Vagina (tissue), 2 donors: ENCODE results near the gene KIF4B. TPM values are rescaled to one million over a fixed set of nuclear protein-coding genes. Genes with fewer than 3 reads are reported as not detected.

Source experiments
- DNase-seq, 2 donors: peaks; one replicate each; pipeline ENCODE4 v3.0.0-alpha.2; 2017; ENCODE audit errors: extremely low spot score in 2 of 2
- H3K27ac ChIP-seq: fragments of 200-600 bp; sonication (generic); one replicate; pipeline ENCODE4 v1.5.1; 2019
- H3K27me3 ChIP-seq: fragments of 200-600 bp; sonication (generic); one replicate; pipeline ENCODE4 v1.5.1; 2019
- H3K36me3 ChIP-seq, 2 donors: fragments of 200-600 bp; sonication (generic); one replicate each; pipeline ENCODE4 v1.5.1; 2017 to 2019
- H3K4me1 ChIP-seq: fragments of 200-600 bp; sonication (generic); one replicate; pipeline ENCODE4 v1.5.1; 2019
- H3K4me3 ChIP-seq, 2 donors: fragments of 200-600 bp; sonication (generic); 1 replicate in 1 of 2; 2 replicates in 1 of 2; pipeline ENCODE4 v1.5.1; 2016 to 2019
- H3K9me3 ChIP-seq: fragments of 200-600 bp; sonication (generic); one replicate; pipeline ENCODE4 v1.5.1; 2019
- CTCF ChIP-seq, 3 experiments: fragments of 450-650 bp in 2 of 3; fragments of 200-600 bp in 1 of 3; sonication (generic) in 1 of 3; IDR thresholded peaks; one replicate each; pipeline ENCODE4 v1.5.1; 2017 to 2019; ENCODE audit warnings: antibody characterized with exemption in 3 of 3, mild to moderate bottlenecking in 2 of 3, moderate library complexity in 2 of 3
- POLR2A ChIP-seq, 2 donors: fragments of 450-650 bp; IDR thresholded peaks; one replicate each; pipeline ENCODE4 v1.6.1; 2017; ENCODE audit warnings: antibody characterized with exemption in 2 of 2, mild to moderate bottlenecking in 2 of 2, moderate library complexity in 2 of 2
- POLR2AphosphoS5 ChIP-seq, 2 donors: sonication (generic); formaldehyde crosslinking; IDR thresholded peaks; one replicate each; pipeline ENCODE4 v1.9.0; 2017; ENCODE audit warnings: antibody characterized with exemption in 2 of 2, mild to moderate bottlenecking in 2 of 2, low read depth in 1 of 2; ENCODE audit not compliant: insufficient read depth in 1 of 2
- intact Hi-C: fragments of 100-400 bp; cut with DNase I; formaldehyde crosslinking; loops from one replicate; pipeline ENCODE4 v1.15.1; 2023
- total RNA-seq: library from RNA; depleted of rRNA; stranded (reverse); fragments of >200 nt; gene quantifications from one replicate; pipeline ENCODE4 v1.2.3, GENCODE V29; 2016

KIF4B gene
- not detected for total RNA-seq

- no peak for DNase-seq
- TF ChIP-seq POLR2AphosphoS5 (IDR thresholded peaks at IDR 0.05; ENCODE audit: insufficient read depth in 1 of 2, low read depth in 1 of 2) (no peak), CTCF (IDR thresholded peaks at IDR 0.05) (no peak), POLR2A (IDR thresholded peaks at IDR 0.05) (no peak)
- no peaks in the 10 kb centered on the region for H3K27me3 ChIP-seq
- intact Hi-C loops = no loop called here
- no peaks in the 10 kb centered on the region for H3K36me3 ChIP-seq
- H3K9me3 ChIP-seq = no peaks in the 10 kb centered on the region
- H3K27ac ChIP-seq = no peak within 1 kb of the TSS
- H3K4me1 ChIP-seq = no peaks in the 10 kb centered on the region
- H3K4me3 ChIP-seq = no peak within 1 kb of the TSS
Measured at GRCh38 chr5:155013526-155013925, at the start of gene KIF4B. Gene KIF4B (plus strand): TSS chr5:155013755. CDS start chr5:155013860, 105 bp downstream.

- Histone ChIP-seq H3K27me3 (no peaks in the 10 kb centered on the region), H3K4me3 (no peak overlapping the region), H3K4me1 (no peaks in the 10 kb centered on the region), H3K36me3 (peaks cover 0 to 7% of the 10 kb centered on the region in 2 donors), H3K9me3 (no peaks in the 10 kb centered on the region), H3K27ac (no peak overlapping the region)
- intact Hi-C loops = no loop called here
- TF ChIP-seq POLR2AphosphoS5 (IDR thresholded peaks at IDR 0.05; ENCODE audit: insufficient read depth in 1 of 2, low read depth in 1 of 2) = peak in 1 of 2 donors; percentile 57
- no peak for TF ChIP-seq CTCF (IDR thresholded peaks at IDR 0.05)
- DNase-seq = no peak
Measured at GRCh38 chr5:154966081-154966841, 47.3 kb upstream of the KIF4B start.

GRCh38 chr5:154966874-154967273 is 46.7 kb upstream of the KIF4B start:
- no peak overlapping the region for H3K27ac ChIP-seq
- TF ChIP-seq CTCF (IDR thresholded peaks at IDR 0.05) (no peak), POLR2A (IDR thresholded peaks at IDR 0.05) (no peak), POLR2AphosphoS5 (IDR thresholded peaks at IDR 0.05; ENCODE audit: insufficient read depth in 1 of 2, low read depth in 1 of 2) (no peak)
- H3K4me3 ChIP-seq = no peak overlapping the region
- DNase-seq = no peak
- intact Hi-C loops = no loop called here
- H3K27me3 ChIP-seq = no peaks in the 10 kb centered on the region
- no peaks in the 10 kb centered on the region for H3K4me1 ChIP-seq
- no peaks in the 10 kb centered on the region for H3K9me3 ChIP-seq
- H3K36me3 ChIP-seq = peaks cover 0 to 7% of the 10 kb centered on the region in 2 donors

- no peak overlapping the region for H3K4me3 ChIP-seq
- TF ChIP-seq CTCF (IDR thresholded peaks at IDR 0.05) = no peak
- TF ChIP-seq POLR2AphosphoS5 (IDR thresholded peaks at IDR 0.05; ENCODE audit: insufficient read depth in 1 of 2, low read depth in 1 of 2) = no peak
- no peak for TF ChIP-seq POLR2A (IDR thresholded peaks at IDR 0.05)
- H3K27me3 ChIP-seq = no peaks in the 10 kb centered on the region
- no peaks in the 10 kb centered on the region for H3K4me1 ChIP-seq
- H3K27ac ChIP-seq = no peak overlapping the region
- peaks cover 0 to 7% of the 10 kb centered on the region in 2 donors for H3K36me3 ChIP-seq
- no peaks in the 10 kb centered on the region for H3K9me3 ChIP-seq
- intact Hi-C loops = no loop called here
- DNase-seq = no peak
Measured at GRCh38 chr5:154967421-154968024, 46.0 kb upstream of the KIF4B start.

- no peak for TF ChIP-seq CTCF (IDR thresholded peaks at IDR 0.05)
- no peak for TF ChIP-seq POLR2AphosphoS5 (IDR thresholded peaks at IDR 0.05; ENCODE audit: insufficient read depth in 1 of 2, low read depth in 1 of 2)
- intact Hi-C loops = no loop called here
Measured at GRCh38 chr5:154968953-154969352, 44.6 kb upstream of the KIF4B start.

More at GRCh38 chr5:154968953-154969352, 44.6 kb upstream of the KIF4B start:
- no peaks in the 10 kb centered on the region for H3K4me1 ChIP-seq
- peaks cover 0 to 7% of the 10 kb centered on the region in 2 donors for H3K36me3 ChIP-seq
- DNase-seq = no peak
- no peaks in the 10 kb centered on the region for H3K9me3 ChIP-seq
- no peak overlapping the region for H3K27ac ChIP-seq
- H3K27me3 ChIP-seq = no peaks in the 10 kb centered on the region
- no peak overlapping the region for H3K4me3 ChIP-seq
